ENCODE results near the gene GARNL3. TPM values are rescaled to one million over a fixed set of nuclear protein-coding genes. Genes with fewer than 3 reads are reported as not detected.

GARNL3 gene
- total and polyA plus RNA-seq, 2 donors from 2014 or later, result 2.6 to 10.2 TPM

DNA sequence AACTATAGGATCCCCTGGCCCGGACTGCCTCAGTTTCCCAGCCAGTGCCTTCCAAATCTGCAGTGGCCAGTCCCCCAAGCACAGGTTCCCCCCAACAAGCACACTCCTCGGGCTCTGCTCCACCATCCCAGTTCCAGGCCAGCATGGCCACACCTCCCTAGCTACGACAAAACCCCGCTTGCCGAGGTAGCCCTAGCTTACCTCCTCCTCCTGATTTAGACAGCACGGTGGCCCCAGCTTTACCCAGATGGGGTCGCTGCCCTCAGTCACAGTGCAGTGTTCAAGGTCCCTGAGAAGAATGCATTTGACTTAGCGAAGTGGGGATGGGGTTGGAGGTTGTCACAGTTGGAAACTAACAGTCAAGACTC lies 40.8 kb upstream of the GARNL3 start:
- TF ChIP-seq, protein P1, sequence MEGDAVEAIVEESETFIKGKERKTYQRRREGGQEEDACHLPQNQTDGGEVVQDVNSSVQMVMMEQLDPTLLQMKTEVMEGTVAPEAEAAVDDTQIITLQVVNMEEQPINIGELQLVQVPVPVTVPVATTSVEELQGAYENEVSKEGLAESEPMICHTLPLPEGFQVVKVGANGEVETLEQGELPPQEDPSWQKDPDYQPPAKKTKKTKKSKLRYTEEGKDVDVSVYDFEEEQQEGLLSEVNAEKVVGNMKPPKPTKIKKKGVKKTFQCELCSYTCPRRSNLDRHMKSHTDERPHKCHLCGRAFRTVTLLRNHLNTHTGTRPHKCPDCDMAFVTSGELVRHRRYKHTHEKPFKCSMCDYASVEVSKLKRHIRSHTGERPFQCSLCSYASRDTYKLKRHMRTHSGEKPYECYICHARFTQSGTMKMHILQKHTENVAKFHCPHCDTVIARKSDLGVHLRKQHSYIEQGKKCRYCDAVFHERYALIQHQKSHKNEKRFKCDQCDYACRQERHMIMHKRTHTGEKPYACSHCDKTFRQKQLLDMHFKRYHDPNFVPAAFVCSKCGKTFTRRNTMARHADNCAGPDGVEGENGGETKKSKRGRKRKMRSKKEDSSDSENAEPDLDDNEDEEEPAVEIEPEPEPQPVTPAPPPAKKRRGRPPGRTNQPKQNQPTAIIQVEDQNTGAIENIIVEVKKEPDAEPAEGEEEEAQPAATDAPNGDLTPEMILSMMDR (IDR thresholded peaks at IDR 0.05; ENCODE audit: borderline replicate concordance, extremely low read depth, insufficient read depth), result no peak
- H3K27me3 ChIP-seq (ENCODE audit: control insufficient read depth, insufficient read depth, low read length), result no peaks in the 10 kb centered on the region
- FAIRE-seq (no peak), DNase-seq (peak in 1 of 5 donors; percentile 80)
- H3K9me3 ChIP-seq (ENCODE audit: control insufficient read depth in 2 of 3, insufficient read depth in 1 of 3, low read length in 3 of 3), result no peaks in the 10 kb centered on the region
- H3K27ac ChIP-seq (ENCODE audit: low read depth in 2 of 2, low read length in 2 of 2), result no peak overlapping the region
- peaks cover 0 to 8% (median 0%) of the 10 kb centered on the region in 3 donors for H3K4me1 ChIP-seq (ENCODE audit: control insufficient read depth in 2 of 3, insufficient read depth in 2 of 3, low read depth in 1 of 3, low read length in 3 of 3)
- intact Hi-C loops (cut with DNase I), result no loop called here
- no peaks in the 10 kb centered on the region for H3K36me3 ChIP-seq (ENCODE audit: control insufficient read depth in 2 of 3, insufficient read depth in 3 of 3, low read length in 3 of 3)
- H3K4me3 ChIP-seq (ENCODE audit: low read length in 3 of 3), result peak overlapping the region in 2 of 3 donors; percentile 53 to 67
- peak overlapping the region in 1 of 3 donors; percentile 51 for H3K9ac ChIP-seq (ENCODE audit: low read length in 3 of 3)

DNA sequence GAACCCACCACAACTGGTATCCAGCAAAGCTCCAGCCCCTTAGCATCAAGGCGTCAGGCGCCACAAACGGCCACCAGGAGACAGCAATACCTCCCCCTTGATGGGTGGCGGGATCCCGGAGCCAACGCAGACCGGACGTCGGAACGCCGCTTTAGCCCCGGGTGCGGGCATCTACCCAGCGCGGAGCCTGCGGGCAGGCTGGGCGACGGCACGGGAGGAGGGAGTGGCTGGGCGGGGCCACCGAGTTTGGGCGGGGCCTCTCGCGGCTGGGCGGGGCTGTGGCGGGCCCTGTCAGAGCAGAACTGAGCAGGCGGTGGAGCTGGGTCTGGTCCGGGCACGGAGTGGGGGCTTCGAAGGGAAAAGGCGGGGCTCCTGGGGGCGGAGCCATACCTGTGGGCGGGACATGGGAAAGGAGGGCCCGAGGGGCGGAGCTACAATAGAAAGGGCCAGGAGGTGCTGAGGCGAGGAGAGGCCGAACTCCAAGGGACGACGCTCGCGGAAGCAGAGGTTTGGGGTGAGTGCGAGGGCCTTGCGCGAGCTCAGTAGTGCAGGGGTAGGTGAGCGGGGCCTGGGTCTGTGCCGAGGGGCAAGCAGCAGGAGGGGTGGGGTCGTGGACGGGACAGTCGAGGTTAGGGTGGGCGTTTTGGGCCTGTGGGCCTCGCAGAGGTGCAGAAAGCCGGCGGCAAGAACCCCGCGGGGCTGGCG lies 40.2 kb upstream of the GARNL3 start:
- peak overlapping the region; percentile 64 to 68 (median 67) for H3K4me3 ChIP-seq (ENCODE audit: low read length in 3 of 3)
- peaks cover 0 to 8% (median 0%) of the 10 kb centered on the region in 3 donors for H3K4me1 ChIP-seq (ENCODE audit: control insufficient read depth in 2 of 3, insufficient read depth in 2 of 3, low read depth in 1 of 3, low read length in 3 of 3)
- peak overlapping the region in 1 of 3 donors; percentile 51 for H3K9ac ChIP-seq (ENCODE audit: low read length in 3 of 3)
- peak overlapping the region; percentile 70 to 76 for H3K27ac ChIP-seq (ENCODE audit: low read depth in 2 of 2, low read length in 2 of 2)
- DNase-seq (peak; percentile 94 to 98 (median 96)), FAIRE-seq (no peak)
- no peaks in the 10 kb centered on the region for H3K9me3 ChIP-seq (ENCODE audit: control insufficient read depth in 2 of 3, insufficient read depth in 1 of 3, low read length in 3 of 3)
- H3K36me3 ChIP-seq (ENCODE audit: control insufficient read depth in 2 of 3, insufficient read depth in 3 of 3, low read length in 3 of 3), result no peaks in the 10 kb centered on the region
- H3K27me3 ChIP-seq (ENCODE audit: control insufficient read depth, insufficient read depth, low read length), result no peaks in the 10 kb centered on the region
- intact Hi-C loops (cut with DNase I), result no loop called here
- TF ChIP-seq, protein P1 (IDR thresholded peaks at IDR 0.05; ENCODE audit: borderline replicate concordance, extremely low read depth, insufficient read depth), result no peak

DNA sequence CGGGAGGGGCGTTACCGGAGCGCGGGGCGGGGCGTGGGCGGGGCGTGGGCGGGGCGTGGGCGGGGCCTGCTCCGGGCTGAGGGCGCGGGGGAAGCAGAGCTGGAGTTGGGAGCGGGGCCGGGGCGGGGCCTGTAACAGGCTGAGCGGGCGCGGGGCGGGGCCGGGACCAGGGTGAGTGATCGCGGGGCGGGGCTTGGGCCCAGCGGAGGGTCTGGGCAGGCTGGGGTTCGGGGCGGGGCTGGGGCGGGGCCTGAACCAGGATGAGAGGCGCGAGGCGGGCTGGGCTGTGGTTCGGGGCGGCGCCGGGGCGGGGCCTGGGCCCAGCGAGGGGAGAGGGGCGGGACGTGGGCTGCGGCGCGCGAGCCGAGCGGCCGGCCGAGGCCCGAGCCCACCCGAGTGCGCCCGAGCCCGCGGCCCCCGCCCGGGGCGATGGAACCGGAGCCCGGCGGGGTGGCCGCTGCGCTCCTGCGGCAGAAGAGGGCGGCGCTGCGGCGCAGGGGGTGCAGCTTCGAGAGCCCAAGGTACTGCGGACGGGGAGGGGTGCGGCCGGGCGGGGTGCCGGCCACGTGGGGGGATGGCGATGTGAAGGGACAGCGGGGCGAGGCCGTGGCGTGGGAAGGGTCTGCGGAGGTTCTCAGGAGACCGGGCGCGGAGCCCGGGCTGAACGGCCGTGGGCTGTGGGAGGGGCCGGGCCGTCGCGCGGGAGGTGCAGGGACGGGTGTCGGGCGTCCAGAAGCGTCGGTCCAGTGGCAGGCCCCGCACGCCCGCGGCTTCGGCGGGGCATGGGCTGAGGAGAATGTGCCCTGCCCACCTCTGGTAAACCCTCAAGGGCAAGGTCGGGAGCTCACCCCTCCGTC lies 39.5 kb upstream of the GARNL3 start:
- no peak overlapping the region for H3K27ac ChIP-seq (ENCODE audit: low read depth in 2 of 2, low read length in 2 of 2)
- DNase-seq, result peak; percentile 96 to 99 (median 98)
- peak overlapping the region; percentile 30 to 67 (median 36) for H3K4me3 ChIP-seq (ENCODE audit: low read length in 3 of 3)
- no peak for FAIRE-seq
- intact Hi-C loops (cut with DNase I), result no loop called here
- H3K9ac ChIP-seq (ENCODE audit: low read length in 3 of 3), result no peak overlapping the region
- TF ChIP-seq, protein P1 (IDR thresholded peaks at IDR 0.05; ENCODE audit: borderline replicate concordance, extremely low read depth, insufficient read depth), result no peak
- H3K27me3 ChIP-seq (ENCODE audit: control insufficient read depth, insufficient read depth, low read length), result no peaks in the 10 kb centered on the region
- no peaks in the 10 kb centered on the region for H3K36me3 ChIP-seq (ENCODE audit: control insufficient read depth in 2 of 3, insufficient read depth in 3 of 3, low read length in 3 of 3)
- peaks cover 0 to 8% (median 0%) of the 10 kb centered on the region in 3 donors for H3K4me1 ChIP-seq (ENCODE audit: control insufficient read depth in 2 of 3, insufficient read depth in 2 of 3, low read depth in 1 of 3, low read length in 3 of 3)
- no peaks in the 10 kb centered on the region for H3K9me3 ChIP-seq (ENCODE audit: control insufficient read depth in 2 of 3, insufficient read depth in 1 of 3, low read length in 3 of 3)
